HepG2 (cell line): Measurements from ENCODE around the gene OLFM2. TPM values are rescaled to one million over a fixed set of nuclear protein-coding genes. Genes with fewer than 3 reads are reported as not detected.

Experiments used
- CENPX ChIP-seq: sonication (generic); formaldehyde crosslinking; IDR thresholded peaks from 2 replicates; pipeline ENCODE4 v1.9.0; 2021; ENCODE audit warnings: mild to moderate bottlenecking, missing genetic modification reagents, moderate library complexity
- EED ChIP-seq: sonication (generic); formaldehyde crosslinking; IDR thresholded peaks from 2 replicates; pipeline ENCODE4 v1.5.0; 2020; ENCODE audit warnings: mild to moderate bottlenecking, missing genetic modification reagents
- HIC2 ChIP-seq: sonication (generic); formaldehyde crosslinking; IDR thresholded peaks from 2 replicates; pipeline ENCODE4 v1.9.0; 2022; ENCODE audit warnings: low read depth, missing genetic modification reagents
- HNF1A ChIP-seq, 2 experiments: sonication (generic) in 1 of 2; formaldehyde crosslinking in 1 of 2; IDR thresholded peaks; 2 replicates each; pipeline versions ENCODE4 v1.4.0 to v1.6.1; 2016 to 2020; ENCODE audit warnings: borderline replicate concordance in 1 of 2, low read depth in 1 of 2, mild to moderate bottlenecking in 1 of 2, missing genetic modification reagents in 1 of 2
- KLF6 ChIP-seq: IDR thresholded peaks from 2 replicates; pipeline ENCODE4 v1.8.0; 2016; ENCODE audit warnings: missing biosample characterization, missing genetic modification reagents
- MAZ ChIP-seq, 2 experiments: sonication (generic) in 1 of 2; formaldehyde crosslinking in 1 of 2; IDR thresholded peaks; 2 replicates each; pipeline versions ENCODE4 v1.5.0 to v1.6.1; 2012 to 2020; ENCODE audit warnings: low read depth in 2 of 2, mild to moderate bottlenecking in 2 of 2, borderline replicate concordance in 1 of 2, improper control_type of control experiment in 1 of 2, low read length in 1 of 2, missing genetic modification reagents in 1 of 2, moderate library complexity in 1 of 2
- NPAS2 ChIP-seq: sonication (generic); formaldehyde crosslinking; IDR thresholded peaks from 2 replicates; pipeline ENCODE4 v1.8.0; 2022; ENCODE audit warnings: mild to moderate bottlenecking, missing genetic modification reagents, borderline replicate concordance
- SOX6 ChIP-seq, 2 experiments: fragments of 450-650 bp in 1 of 2; sonication (generic) in 1 of 2; formaldehyde crosslinking in 1 of 2; IDR thresholded peaks; 2 replicates each; pipeline versions ENCODE4 v1.4.0 to v1.6.1; 2017 to 2020; ENCODE audit warnings: antibody characterized with exemption in 1 of 2, mild to moderate bottlenecking in 1 of 2, missing genetic modification reagents in 1 of 2
- ZEB1 ChIP-seq: IDR thresholded peaks from 2 replicates; pipeline ENCODE4 v1.6.1; 2012; ENCODE audit warnings: mild to moderate bottlenecking, low read depth, inconsistent platforms; ENCODE audit not compliant: insufficient replicate concordance
- ZFP36L1 ChIP-seq: sonication (generic); formaldehyde crosslinking; IDR thresholded peaks from 2 replicates; pipeline ENCODE4 v1.8.0; 2022; ENCODE audit warnings: mild to moderate bottlenecking, missing genetic modification reagents, moderate library complexity
- ZNF101 ChIP-seq: sonication (generic); formaldehyde crosslinking; IDR thresholded peaks from 2 replicates; pipeline ENCODE4 v1.4.0; 2020; ENCODE audit warnings: mild to moderate bottlenecking, low read depth, missing genetic modification reagents, borderline replicate concordance
- ZNF367 ChIP-seq: sonication (generic); formaldehyde crosslinking; IDR thresholded peaks from 2 replicates; pipeline ENCODE4 v1.4.0; 2020; ENCODE audit warnings: missing genetic modification reagents, borderline replicate concordance
- ZNF609 ChIP-seq: sonication (generic); formaldehyde crosslinking; IDR thresholded peaks from 2 replicates; pipeline ENCODE4 v1.4.0; 2020; ENCODE audit warnings: mild to moderate bottlenecking, missing genetic modification reagents, borderline replicate concordance
- ZNF782 ChIP-seq: sonication (generic); formaldehyde crosslinking; IDR thresholded peaks from 2 replicates; pipeline ENCODE4 v1.4.0; 2020; ENCODE audit warnings: missing genetic modification reagents, mild to moderate bottlenecking, borderline replicate concordance
- polyA plus RNA-seq, 8 experiments: library from polyadenylated mRNA; depleted of rRNA in 3 of 8; stranded (reverse) in 7 of 8; unstranded in 1 of 8; fragments of >200 nt; fragmentation: Illumina TruSeq in 4 of 8; extraction: Trizol in 4 of 8; gene quantifications; 2 replicates each; pipeline versions ENCODE4 v1.2.1 to v1.2.3, GENCODE V29; 2011 to 2016; ENCODE audit warnings: low read depth in 4 of 8, missing spikeins in 1 of 8, mixed read lengths in 1 of 8; ENCODE audit not compliant: insufficient read depth in 1 of 8
- total RNA-seq, 5 experiments: library from RNA; depleted of rRNA; stranded (reverse); fragments of >200 nt; fragmentation: Illumina TruSeq; extraction: Trizol; gene quantifications; 2 replicates each; pipeline ENCODE4 v1.2.3, GENCODE V29; 2016; ENCODE audit warnings: low read depth in 1 of 5

The OLFM2 gene
- total and polyA plus RNA-seq, 2 of the 13 experiments (the other 11 are each of a cell fraction or from before 2014, with no cell fraction given) = 0.20 to 0.51 TPM

- peak; percentile 36; the same call in 1 of the 2 replicates for TF ChIP-seq ZNF609 (CRISPR knock-in tag)
- TF ChIP-seq NPAS2 (CRISPR knock-in tag) = no peak
- no peak for TF ChIP-seq HNF1A (IDR thresholded peaks at IDR 0.05; ENCODE audit: low read depth)
- TF ChIP-seq HNF1A (CRISPR knock-in tag; IDR thresholded peaks at IDR 0.05; ENCODE audit: borderline replicate concordance) = 0 out of 2 replicates have a peak, but pooled peaks have one; percentile 14
- TF ChIP-seq EED (CRISPR knock-in tag) = 0 out of 2 replicates have a peak, but pooled peaks have one; percentile 20
- no peak for TF ChIP-seq KLF6 (CRISPR knock-in tag)
- no peak for TF ChIP-seq CENPX (CRISPR knock-in tag)
- no peak for TF ChIP-seq ZNF367 (CRISPR knock-in tag)
- no peak for TF ChIP-seq SOX6 (IDR thresholded peaks at IDR 0.05)
- 0 out of 2 replicates have a peak, but pooled peaks have one; percentile 20 for TF ChIP-seq SOX6 (CRISPR knock-in tag; IDR thresholded peaks at IDR 0.05)
- peak; percentile 97 for TF ChIP-seq ZEB1
- no peak for TF ChIP-seq MAZ (IDR thresholded peaks at IDR 0.05; ENCODE audit: borderline replicate concordance, low read depth, low read length)
- TF ChIP-seq MAZ (CRISPR knock-in tag; IDR thresholded peaks at IDR 0.05; ENCODE audit: low read depth) = no peak
- TF ChIP-seq HIC2 (CRISPR knock-in tag) = no peak
- peak; percentile 37; the same call in 1 of the 2 replicates for TF ChIP-seq ZNF782 (CRISPR knock-in tag)
- TF ChIP-seq ZNF101 (CRISPR knock-in tag) = no peak
- no peak for TF ChIP-seq ZFP36L1 (CRISPR knock-in tag)
Measured at GRCh38 chr19:9871626-9872338, 64.5 kb downstream of the OLFM2 start (continued).
